GM12878 (cell line): Measurements from ENCODE around the gene KCNAB3. TPM values are rescaled to one million over a fixed set of nuclear protein-coding genes. Genes with fewer than 3 reads are reported as not detected.

Experiments
- ATAC-seq: fragments of 200-7000 bp; cut with Tn5 transposase; 3 replicates; pipeline ENCODE4 v1.9.1; 2020; ENCODE audit warnings: mild to moderate bottlenecking, moderate library complexity
- BruUV-seq: library from RNA; stranded (reverse); fragments of 400-500 nt; replicated peaks from 2 replicates; lab custom pipeline; 2021; lab: Mats Ljungman, UMichigan
- CTCF ChIA-PET: fragments of 300-600 bp; sonication (Branson Sonifier 250); formaldehyde crosslinking; extraction: SDS; loops from one replicate; lab custom pipeline; 2021; ENCODE audit warnings: inconsistent platforms; lab: Yijun Ruan, JAX
- POLR2A ChIA-PET: fragments of 350-600 bp; formaldehyde crosslinking; extraction: SDS; loops from one replicate; lab custom pipeline; 2021; ENCODE audit warnings: inconsistent platforms; lab: Charles Lee
- RAD21 ChIA-PET: fragments of 300-600 bp; sonication (Branson Sonifier 250); formaldehyde crosslinking; loops from one replicate; lab custom pipeline; 2023; ENCODE audit warnings: antibody characterized with exemption; ENCODE audit not compliant: unreplicated experiment; lab: Charles Lee
- SMC1A ChIA-PET: fragments of 300-600 bp; sonication (Branson Sonifier 250); formaldehyde crosslinking; loops from one replicate; lab custom pipeline; 2023; ENCODE audit not compliant: unreplicated experiment, uncharacterized antibody; lab: Charles Lee
- DNase-seq: peaks from one replicate; pipeline ENCODE4 v3.0.0-alpha.2; 2011; ENCODE audit warnings: low read depth, low spot score
- FAIRE-seq: peaks from 3 replicates; lab custom pipeline; 2011; peaks lifted over from hg19 to GRCh38; lab: Jason Lieb, UNC
- H2AFZ ChIP-seq: 2 replicates; pipeline ENCODE4 v1.6.0; 2011; ENCODE audit warnings: low read depth, low read length, control low read depth; ENCODE audit not compliant: control insufficient read depth
- H3K27ac ChIP-seq: 2 replicates; pipeline ENCODE4 v1.5.1; 2011; ENCODE audit warnings: control low read depth; ENCODE audit not compliant: control insufficient read depth, insufficient read depth
- H3K27me3 ChIP-seq, 2 experiments: replicated peaks in 1 of 2; 2 replicates each; pipeline versions ENCODE4 v1.6.0 to v1.6.1; 2011; ENCODE audit warnings: low read length in 1 of 2; ENCODE audit not compliant: control insufficient read depth in 2 of 2, insufficient read depth in 2 of 2
- H3K36me3 ChIP-seq, 2 experiments: 2 replicates each; pipeline ENCODE4 v1.5.1; 2011; ENCODE audit warnings: low read length in 1 of 2; ENCODE audit not compliant: control insufficient read depth in 2 of 2, insufficient read depth in 2 of 2
- H3K4me1 ChIP-seq: 2 replicates; pipeline ENCODE4 v1.6.1; 2011; ENCODE audit warnings: mild to moderate bottlenecking, low read length, moderate library complexity, mixed read lengths; ENCODE audit not compliant: control insufficient read depth, insufficient read depth
- H3K4me2 ChIP-seq: 2 replicates; pipeline ENCODE4 v1.6.0; 2011; ENCODE audit warnings: control low read depth; ENCODE audit not compliant: control insufficient read depth, insufficient read depth
- H3K4me3 ChIP-seq: fragments of 200-600 bp; sonication (generic); 2 replicates; pipeline ENCODE4 v1.5.1; 2016
- H3K79me2 ChIP-seq: 2 replicates; pipeline ENCODE4 v1.6.0; 2011; ENCODE audit warnings: low read length; ENCODE audit not compliant: control insufficient read depth, insufficient read depth
- H3K9ac ChIP-seq: 2 replicates; pipeline ENCODE4 v1.8.0; 2011; ENCODE audit warnings: low read length, control low read depth, mixed read lengths; ENCODE audit not compliant: control insufficient read depth, insufficient read depth
- H3K9me3 ChIP-seq: replicated peaks from 3 replicates; pipeline ENCODE4 v1.5.1; 2011; ENCODE audit warnings: mild to moderate bottlenecking, low read length; ENCODE audit not compliant: control insufficient read depth, insufficient read depth
- H4K20me1 ChIP-seq: 2 replicates; pipeline ENCODE4 v1.6.0; 2011; ENCODE audit not compliant: control insufficient read depth, insufficient read depth
- ATF3 ChIP-seq: IDR thresholded peaks from 2 replicates; pipeline ENCODE4 v1.6.1; 2011; ENCODE audit warnings: low read depth, mild to moderate bottlenecking, low read length, moderate library complexity, borderline replicate concordance; ENCODE audit errors: extremely low read depth
- CBX5 ChIP-seq: sonication (generic); IDR thresholded peaks from 2 replicates; pipeline ENCODE4 v1.6.1; 2016; ENCODE audit warnings: low read depth, moderate library complexity, mild to moderate bottlenecking, inconsistent platforms
- CHD4 ChIP-seq: fragments of 200-600 bp; sonication (generic); IDR thresholded peaks from 2 replicates; pipeline ENCODE4 v1.6.1; 2016; ENCODE audit warnings: mild to moderate bottlenecking
- HDAC6 ChIP-seq: fragments of 200-600 bp; sonication (generic); IDR thresholded peaks from one replicate; pipeline ENCODE4 v1.8.0; 2017; ENCODE audit warnings: antibody characterized with exemption; ENCODE audit not compliant: unreplicated experiment
- SMARCA5 ChIP-seq: fragments of 450-650 bp; IDR thresholded peaks from 2 replicates; pipeline ENCODE4 v1.6.1; 2017; ENCODE audit warnings: mild to moderate bottlenecking
- SPI1 ChIP-seq: IDR thresholded peaks from 2 replicates; pipeline ENCODE4 v1.6.1; 2011; ENCODE audit warnings: low read depth, mild to moderate bottlenecking, low read length, moderate library complexity, borderline replicate concordance; ENCODE audit not compliant: insufficient read depth
- TCF7 ChIP-seq: IDR thresholded peaks from 2 replicates; pipeline ENCODE4 v1.6.1; 2014; ENCODE audit warnings: antibody characterized with exemption, borderline replicate concordance
- ZBTB33 ChIP-seq: fragments of 450-650 bp; IDR thresholded peaks from 2 replicates; pipeline ENCODE4 v1.6.1; 2017; ENCODE audit warnings: mild to moderate bottlenecking
- WGBS: methylation state at CpG from one replicate; pipeline ENCODE4 v1.1.6; 2016; ENCODE audit warnings: low lambda C conversion rate; ENCODE audit not compliant: insufficient replicate concordance, insufficient coverage; ENCODE audit errors: missing lambda C conversion rate; 5-methylcytosine and 5-hydroxymethylcytosine counted together
- in situ Hi-C: fragments of 300-500 bp; cut with MboI; formaldehyde crosslinking; loops from 9 replicates; pipeline ENCODE4 v1.14.3; 2018; ENCODE audit warnings: mixed read lengths
- intact Hi-C: fragments of 100-400 bp; cut with micrococcal nuclease; formaldehyde crosslinking; loops from one replicate; pipeline ENCODE4 v1.14.2; 2022; ENCODE audit not compliant: unreplicated experiment
- polyA plus RNA-seq, 11 experiments: library from polyadenylated mRNA; depleted of rRNA in 4 of 11; unstranded in 6 of 11; stranded (reverse) in 5 of 11; fragments of >200 nt; fragmentation: Nextera tagmentation in 4 of 11; fragmentation: Illumina TruSeq in 1 of 11; extraction: Ambion mirVana in 4 of 11; extraction: Trizol in 1 of 11; gene quantifications; 1 replicate in 1 of 11; 2 replicates in 10 of 11; pipeline versions ENCODE4 v1.2.1 to v1.2.3, GENCODE V29; 2011 to 2016; ENCODE audit warnings: inconsistent platforms in 2 of 11, missing spikeins in 2 of 11, low read depth in 1 of 11
- total RNA-seq, 4 experiments: library from RNA; depleted of rRNA in 3 of 4; stranded (reverse); fragments of >200 nt in 3 of 4; fragmentation: Illumina TruSeq in 1 of 4; extraction: Trizol in 1 of 4; gene quantifications; 2 replicates each; pipeline versions ENCODE4 v1.2.1 to v1.2.3, GENCODE V29; 2013 to 2021
- TF ChIP-seq, protein P1 (sequence below): fragments of 150-350 bp; IDR thresholded peaks from 2 replicates; pipeline ENCODE4 v1.6.1; 2014; ENCODE audit warnings: mild to moderate bottlenecking, low read depth, low read length
- TF ChIP-seq, protein P2 (sequence below): fragments of 150-350 bp; IDR thresholded peaks from 2 replicates; pipeline ENCODE4 v1.6.1; 2016; ENCODE audit warnings: low read depth, low read length
- TF ChIP-seq, protein P3 (sequence below): IDR thresholded peaks from 2 replicates; pipeline ENCODE4 v1.6.1; 2012; ENCODE audit warnings: mild to moderate bottlenecking, low read depth, low read length

The KCNAB3 gene
- total and polyA plus RNA-seq, 10 of the 15 experiments (the other 5 are each of a cell fraction or from before 2014, with no cell fraction given) = 0.22 to 7.9 (median 1.8) TPM

DNA sequence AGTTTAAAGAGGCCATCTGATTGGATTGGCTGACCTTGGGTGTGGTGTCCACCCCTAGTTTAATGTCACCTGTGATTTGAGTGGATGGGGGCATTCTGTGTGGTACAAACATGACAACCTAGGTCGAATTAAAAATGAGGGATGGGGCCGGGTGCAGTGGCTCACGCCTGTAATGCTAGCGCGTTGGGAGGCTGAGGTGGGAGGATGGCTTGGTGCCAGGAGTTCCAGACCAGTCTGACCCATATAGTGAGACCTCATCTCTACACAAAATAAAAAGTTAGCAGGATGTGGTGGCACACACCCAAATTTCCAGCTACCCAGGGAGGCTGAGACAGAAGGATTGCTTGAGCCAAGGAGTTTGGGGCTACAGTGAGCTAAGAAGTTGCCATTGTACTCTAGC lies 16.8 kb upstream of the KCNAB3 start (continued):
- TF ChIP-seq CBX5 = no peak
- no peak for TF ChIP-seq HDAC6
- TF ChIP-seq SPI1 = no peak
- TF ChIP-seq CHD4 = no peak
- no peak for TF ChIP-seq SMARCA5
- TF ChIP-seq, protein P1, sequence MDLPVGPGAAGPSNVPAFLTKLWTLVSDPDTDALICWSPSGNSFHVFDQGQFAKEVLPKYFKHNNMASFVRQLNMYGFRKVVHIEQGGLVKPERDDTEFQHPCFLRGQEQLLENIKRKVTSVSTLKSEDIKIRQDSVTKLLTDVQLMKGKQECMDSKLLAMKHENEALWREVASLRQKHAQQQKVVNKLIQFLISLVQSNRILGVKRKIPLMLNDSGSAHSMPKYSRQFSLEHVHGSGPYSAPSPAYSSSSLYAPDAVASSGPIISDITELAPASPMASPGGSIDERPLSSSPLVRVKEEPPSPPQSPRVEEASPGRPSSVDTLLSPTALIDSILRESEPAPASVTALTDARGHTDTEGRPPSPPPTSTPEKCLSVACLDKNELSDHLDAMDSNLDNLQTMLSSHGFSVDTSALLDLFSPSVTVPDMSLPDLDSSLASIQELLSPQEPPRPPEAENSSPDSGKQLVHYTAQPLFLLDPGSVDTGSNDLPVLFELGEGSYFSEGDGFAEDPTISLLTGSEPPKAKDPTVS = no peak
- TF ChIP-seq, protein P2, sequence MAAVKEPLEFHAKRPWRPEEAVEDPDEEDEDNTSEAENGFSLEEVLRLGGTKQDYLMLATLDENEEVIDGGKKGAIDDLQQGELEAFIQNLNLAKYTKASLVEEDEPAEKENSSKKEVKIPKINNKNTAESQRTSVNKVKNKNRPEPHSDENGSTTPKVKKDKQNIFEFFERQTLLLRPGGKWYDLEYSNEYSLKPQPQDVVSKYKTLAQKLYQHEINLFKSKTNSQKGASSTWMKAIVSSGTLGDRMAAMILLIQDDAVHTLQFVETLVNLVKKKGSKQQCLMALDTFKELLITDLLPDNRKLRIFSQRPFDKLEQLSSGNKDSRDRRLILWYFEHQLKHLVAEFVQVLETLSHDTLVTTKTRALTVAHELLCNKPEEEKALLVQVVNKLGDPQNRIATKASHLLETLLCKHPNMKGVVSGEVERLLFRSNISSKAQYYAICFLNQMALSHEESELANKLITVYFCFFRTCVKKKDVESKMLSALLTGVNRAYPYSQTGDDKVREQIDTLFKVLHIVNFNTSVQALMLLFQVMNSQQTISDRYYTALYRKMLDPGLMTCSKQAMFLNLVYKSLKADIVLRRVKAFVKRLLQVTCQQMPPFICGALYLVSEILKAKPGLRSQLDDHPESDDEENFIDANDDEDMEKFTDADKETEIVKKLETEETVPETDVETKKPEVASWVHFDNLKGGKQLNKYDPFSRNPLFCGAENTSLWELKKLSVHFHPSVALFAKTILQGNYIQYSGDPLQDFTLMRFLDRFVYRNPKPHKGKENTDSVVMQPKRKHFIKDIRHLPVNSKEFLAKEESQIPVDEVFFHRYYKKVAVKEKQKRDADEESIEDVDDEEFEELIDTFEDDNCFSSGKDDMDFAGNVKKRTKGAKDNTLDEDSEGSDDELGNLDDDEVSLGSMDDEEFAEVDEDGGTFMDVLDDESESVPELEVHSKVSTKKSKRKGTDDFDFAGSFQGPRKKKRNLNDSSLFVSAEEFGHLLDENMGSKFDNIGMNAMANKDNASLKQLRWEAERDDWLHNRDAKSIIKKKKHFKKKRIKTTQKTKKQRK = no peak

GRCh38 chr17:7945651-7946050 lies 16.0 kb upstream of the KCNAB3 start:
- H4K20me1 ChIP-seq = no peaks in the 10 kb centered on the region
- DNase-seq = no peak
- RAD21 ChIA-PET = no interaction called here
- H3K36me3 ChIP-seq = peaks cover 12 to 29% of the 10 kb centered on the region in 2 experiments
- intact Hi-C loops = no loop called here
- H3K27me3 ChIP-seq = no peaks in the 10 kb centered on the region
- in situ Hi-C loops = no loop called here
- no peak overlapping the region for H3K9ac ChIP-seq
- no peaks in the 10 kb centered on the region for H3K79me2 ChIP-seq
- CTCF ChIA-PET = interaction anchor here (1.2 to 2.1 kb wide), 4 partner anchors 10 to 82 kb away, joined by 3 to 6 read pairs (median 4); no protein-coding TSS in a partner anchor
- 96% methylated on average over 6 of the region's 7 CpGs for WGBS
- FAIRE-seq = no peak
- no peak overlapping the region for H2AFZ ChIP-seq
- H3K9me3 ChIP-seq = no peaks in the 10 kb centered on the region
- H3K4me3 ChIP-seq = no peak overlapping the region
- H3K4me1 ChIP-seq = no peaks in the 10 kb centered on the region
- POLR2A ChIA-PET = interaction anchor here (1.4 to 2.1 kb wide), 3 partner anchors 10 to 56 kb away, joined by 3 to 6 read pairs (median 5); partner anchors contain the start of gene CNTROB
- SMC1A ChIA-PET = interaction anchor here (1.2 to 2.1 kb wide), 5 partner anchors 10 to 45 kb away, joined by 3 to 9 read pairs (median 3); no protein-coding TSS in a partner anchor
- BruUV-seq = no TSS peak
- no peak overlapping the region for H3K4me2 ChIP-seq
- H3K27ac ChIP-seq = no peak overlapping the region
- ATAC-seq = no peak
- TF ChIP-seq ATF3 (no peak), TCF7 (no peak), ZBTB33 (no peak)
- TF ChIP-seq, protein P3, sequence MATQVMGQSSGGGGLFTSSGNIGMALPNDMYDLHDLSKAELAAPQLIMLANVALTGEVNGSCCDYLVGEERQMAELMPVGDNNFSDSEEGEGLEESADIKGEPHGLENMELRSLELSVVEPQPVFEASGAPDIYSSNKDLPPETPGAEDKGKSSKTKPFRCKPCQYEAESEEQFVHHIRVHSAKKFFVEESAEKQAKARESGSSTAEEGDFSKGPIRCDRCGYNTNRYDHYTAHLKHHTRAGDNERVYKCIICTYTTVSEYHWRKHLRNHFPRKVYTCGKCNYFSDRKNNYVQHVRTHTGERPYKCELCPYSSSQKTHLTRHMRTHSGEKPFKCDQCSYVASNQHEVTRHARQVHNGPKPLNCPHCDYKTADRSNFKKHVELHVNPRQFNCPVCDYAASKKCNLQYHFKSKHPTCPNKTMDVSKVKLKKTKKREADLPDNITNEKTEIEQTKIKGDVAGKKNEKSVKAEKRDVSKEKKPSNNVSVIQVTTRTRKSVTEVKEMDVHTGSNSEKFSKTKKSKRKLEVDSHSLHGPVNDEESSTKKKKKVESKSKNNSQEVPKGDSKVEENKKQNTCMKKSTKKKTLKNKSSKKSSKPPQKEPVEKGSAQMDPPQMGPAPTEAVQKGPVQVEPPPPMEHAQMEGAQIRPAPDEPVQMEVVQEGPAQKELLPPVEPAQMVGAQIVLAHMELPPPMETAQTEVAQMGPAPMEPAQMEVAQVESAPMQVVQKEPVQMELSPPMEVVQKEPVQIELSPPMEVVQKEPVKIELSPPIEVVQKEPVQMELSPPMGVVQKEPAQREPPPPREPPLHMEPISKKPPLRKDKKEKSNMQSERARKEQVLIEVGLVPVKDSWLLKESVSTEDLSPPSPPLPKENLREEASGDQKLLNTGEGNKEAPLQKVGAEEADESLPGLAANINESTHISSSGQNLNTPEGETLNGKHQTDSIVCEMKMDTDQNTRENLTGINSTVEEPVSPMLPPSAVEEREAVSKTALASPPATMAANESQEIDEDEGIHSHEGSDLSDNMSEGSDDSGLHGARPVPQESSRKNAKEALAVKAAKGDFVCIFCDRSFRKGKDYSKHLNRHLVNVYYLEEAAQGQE = no peak
